ENCODE data around the gene AURKA. TPM values are rescaled to one million over a fixed set of nuclear protein-coding genes. Genes with fewer than 3 reads are reported as not detected.

The AURKA gene
- total RNA-seq, 1 donor from 2014 or later: 14.8 TPM

GRCh38 chr20:56328861-56329260 lies 63.2 kb downstream of the AURKA start:
- Histone ChIP-seq H3K4me2 (ENCODE audit: low read length) (no peak overlapping the region), H3K9ac (ENCODE audit: low read length) (no peak overlapping the region), H3K9me3 (ENCODE audit: insufficient read depth, low read depth, low read length) (no peaks in the 10 kb centered on the region), H3K4me3 (ENCODE audit: insufficient read depth, low read depth, low read length) (no peak overlapping the region), H3K36me3 (ENCODE audit: insufficient read depth, low read length) (no peaks in the 10 kb centered on the region), H3K79me2 (ENCODE audit: insufficient read depth, low read length) (no peaks in the 10 kb centered on the region), H3K27me3 (ENCODE audit: insufficient read depth, low read length) (no peaks in the 10 kb centered on the region), H3K4me1 (ENCODE audit: insufficient read depth, low read length) (no peaks in the 10 kb centered on the region), H4K20me1 (ENCODE audit: insufficient read depth, low read length) (no peaks in the 10 kb centered on the region), H3K27ac (ENCODE audit: low read depth, low read length) (no peak overlapping the region), H2AFZ (ENCODE audit: low read depth, low read length) (no peak overlapping the region)
- peaks cover 6% of the 10 kb centered on the region for H3K9me3 Mint-ChIP-seq (ENCODE audit: unreplicated experiment)
- no peaks in the 10 kb centered on the region for H3K4me1 Mint-ChIP-seq (ENCODE audit: low read depth, unreplicated experiment)
- TF ChIP-seq, protein P1, sequence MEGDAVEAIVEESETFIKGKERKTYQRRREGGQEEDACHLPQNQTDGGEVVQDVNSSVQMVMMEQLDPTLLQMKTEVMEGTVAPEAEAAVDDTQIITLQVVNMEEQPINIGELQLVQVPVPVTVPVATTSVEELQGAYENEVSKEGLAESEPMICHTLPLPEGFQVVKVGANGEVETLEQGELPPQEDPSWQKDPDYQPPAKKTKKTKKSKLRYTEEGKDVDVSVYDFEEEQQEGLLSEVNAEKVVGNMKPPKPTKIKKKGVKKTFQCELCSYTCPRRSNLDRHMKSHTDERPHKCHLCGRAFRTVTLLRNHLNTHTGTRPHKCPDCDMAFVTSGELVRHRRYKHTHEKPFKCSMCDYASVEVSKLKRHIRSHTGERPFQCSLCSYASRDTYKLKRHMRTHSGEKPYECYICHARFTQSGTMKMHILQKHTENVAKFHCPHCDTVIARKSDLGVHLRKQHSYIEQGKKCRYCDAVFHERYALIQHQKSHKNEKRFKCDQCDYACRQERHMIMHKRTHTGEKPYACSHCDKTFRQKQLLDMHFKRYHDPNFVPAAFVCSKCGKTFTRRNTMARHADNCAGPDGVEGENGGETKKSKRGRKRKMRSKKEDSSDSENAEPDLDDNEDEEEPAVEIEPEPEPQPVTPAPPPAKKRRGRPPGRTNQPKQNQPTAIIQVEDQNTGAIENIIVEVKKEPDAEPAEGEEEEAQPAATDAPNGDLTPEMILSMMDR (IDR thresholded peaks at IDR 0.05; ENCODE audit: insufficient read depth, low read depth, low read length): no peak
- TF ChIP-seq EZH2 (IDR thresholded peaks at IDR 0.05; ENCODE audit: insufficient read depth, low read length): no peak
- H3K27me3 Mint-ChIP-seq (ENCODE audit: low read depth, unreplicated experiment): no peaks in the 10 kb centered on the region
- H3K4me3 Mint-ChIP-seq (ENCODE audit: unreplicated experiment): no peak overlapping the region
- H3K27ac Mint-ChIP-seq (ENCODE audit: unreplicated experiment): no peak overlapping the region
- DNase-seq (ENCODE audit: low read depth) (no peak), FAIRE-seq (no peak)
- H3K36me3 Mint-ChIP-seq (ENCODE audit: low read depth, unreplicated experiment): no peaks in the 10 kb centered on the region

DNA sequence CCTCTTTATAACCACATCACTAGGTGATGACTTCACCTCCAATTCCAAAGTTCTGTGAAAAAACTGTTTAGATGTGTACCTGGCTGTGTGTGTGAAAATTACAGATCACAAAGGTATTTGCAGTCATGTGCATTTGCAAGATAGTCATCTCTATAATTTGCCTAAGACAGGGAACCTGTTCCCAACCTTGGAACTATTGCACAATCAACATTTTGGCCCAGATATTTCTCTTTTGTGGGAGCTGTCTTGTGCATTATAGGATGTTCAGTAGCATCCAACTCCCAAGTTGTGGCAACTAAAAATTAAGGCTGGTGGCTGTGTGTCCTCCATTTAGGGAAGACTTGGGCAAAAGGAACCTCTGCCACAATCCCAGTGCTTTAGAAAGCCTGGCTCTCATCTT lies 67.2 kb downstream of the AURKA start:
- H3K9ac ChIP-seq (ENCODE audit: low read length): no peak overlapping the region
- H3K27ac Mint-ChIP-seq (ENCODE audit: unreplicated experiment): no peak overlapping the region
- H3K4me3 Mint-ChIP-seq (ENCODE audit: unreplicated experiment): no peak overlapping the region
- H3K36me3 ChIP-seq (ENCODE audit: insufficient read depth, low read length): no peaks in the 10 kb centered on the region
- no peaks in the 10 kb centered on the region for H4K20me1 ChIP-seq (ENCODE audit: insufficient read depth, low read length)
- H3K27me3 ChIP-seq (ENCODE audit: insufficient read depth, low read length): no peaks in the 10 kb centered on the region
- peaks cover 2% of the 10 kb centered on the region for H3K27me3 Mint-ChIP-seq (ENCODE audit: low read depth, unreplicated experiment)
- H3K9me3 Mint-ChIP-seq (ENCODE audit: unreplicated experiment): peaks cover 4% of the 10 kb centered on the region
- no peaks in the 10 kb centered on the region for H3K79me2 ChIP-seq (ENCODE audit: insufficient read depth, low read length)
- no peak overlapping the region for H2AFZ ChIP-seq (ENCODE audit: low read depth, low read length)
- no peaks in the 10 kb centered on the region for H3K4me1 Mint-ChIP-seq (ENCODE audit: low read depth, unreplicated experiment)
- FAIRE-seq: no peak
- TF ChIP-seq EZH2 (IDR thresholded peaks at IDR 0.05; ENCODE audit: insufficient read depth, low read length): no peak
- TF ChIP-seq, protein P1 (IDR thresholded peaks at IDR 0.05; ENCODE audit: insufficient read depth, low read depth, low read length): no peak
- no peak overlapping the region for H3K27ac ChIP-seq (ENCODE audit: low read depth, low read length)
- H3K9me3 ChIP-seq (ENCODE audit: insufficient read depth, low read depth, low read length): no peaks in the 10 kb centered on the region
- no peaks in the 10 kb centered on the region for H3K4me1 ChIP-seq (ENCODE audit: insufficient read depth, low read length)
- no peak overlapping the region for H3K4me3 ChIP-seq (ENCODE audit: insufficient read depth, low read depth, low read length)
- H3K36me3 Mint-ChIP-seq (ENCODE audit: low read depth, unreplicated experiment): no peaks in the 10 kb centered on the region
- H3K4me2 ChIP-seq (ENCODE audit: low read length): no peak overlapping the region
- DNase-seq (ENCODE audit: low read depth): no peak

DNA sequence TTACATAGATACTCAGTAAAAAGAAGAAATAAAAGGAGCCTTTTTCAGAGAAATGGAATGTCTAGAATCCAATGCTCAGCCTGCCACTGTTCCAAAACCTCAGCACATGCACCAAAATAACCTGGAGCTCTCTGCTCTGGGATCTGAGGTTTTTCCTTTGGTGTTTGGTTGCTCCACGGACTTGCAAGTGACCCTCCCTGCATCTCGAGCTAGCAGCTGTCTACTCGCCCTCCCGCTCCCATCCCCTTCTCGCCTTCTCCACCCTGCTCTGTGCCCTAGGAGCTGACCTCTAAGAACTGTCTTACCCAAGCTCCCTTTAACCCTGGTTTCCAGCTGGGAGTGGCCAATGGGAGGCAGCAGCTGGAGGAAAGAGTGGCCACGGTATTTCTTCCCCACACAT lies 68.4 kb downstream of the AURKA start:
- Histone ChIP-seq H3K27me3 (ENCODE audit: insufficient read depth, low read length) (no peaks in the 10 kb centered on the region), H3K27ac (ENCODE audit: low read depth, low read length) (no peak overlapping the region), H3K4me3 (ENCODE audit: insufficient read depth, low read depth, low read length) (no peak overlapping the region), H4K20me1 (ENCODE audit: insufficient read depth, low read length) (no peaks in the 10 kb centered on the region), H3K4me1 (ENCODE audit: insufficient read depth, low read length) (no peaks in the 10 kb centered on the region), H3K79me2 (ENCODE audit: insufficient read depth, low read length) (no peaks in the 10 kb centered on the region), H3K9me3 (ENCODE audit: insufficient read depth, low read depth, low read length) (no peaks in the 10 kb centered on the region), H3K4me2 (ENCODE audit: low read length) (no peak overlapping the region), H3K9ac (ENCODE audit: low read length) (no peak overlapping the region), H2AFZ (ENCODE audit: low read depth, low read length) (no peak overlapping the region), H3K36me3 (ENCODE audit: insufficient read depth, low read length) (no peaks in the 10 kb centered on the region)
- Mint-ChIP-seq H3K9me3 (ENCODE audit: unreplicated experiment) (peaks cover 4% of the 10 kb centered on the region), H3K4me1 (ENCODE audit: low read depth, unreplicated experiment) (no peaks in the 10 kb centered on the region), H3K27me3 (ENCODE audit: low read depth, unreplicated experiment) (peaks cover 2% of the 10 kb centered on the region), H3K4me3 (ENCODE audit: unreplicated experiment) (no peak overlapping the region), H3K36me3 (ENCODE audit: low read depth, unreplicated experiment) (no peaks in the 10 kb centered on the region), H3K27ac (ENCODE audit: unreplicated experiment) (no peak overlapping the region)
- DNase-seq (ENCODE audit: low read depth): no peak
- TF ChIP-seq, protein P1 (IDR thresholded peaks at IDR 0.05; ENCODE audit: insufficient read depth, low read depth, low read length): no peak
- TF ChIP-seq EZH2 (IDR thresholded peaks at IDR 0.05; ENCODE audit: insufficient read depth, low read length): no peak
- FAIRE-seq: no peak
